Dermis blood vessel endothelial cell (primary cell): ENCODE results near the gene CASP6. TPM values are rescaled to one million over a fixed set of nuclear protein-coding genes. Genes with fewer than 3 reads are reported as not detected.

ENCODE experiments used
- DNase-seq: peaks from one replicate; pipeline ENCODE4 v3.0.0; 2010
- total RNA-seq: library from RNA; depleted of rRNA; stranded (reverse); fragments of >200 nt; gene quantifications from 2 replicates; pipeline ENCODE4 v1.2.3, GENCODE V29; 2014

Gene CASP6
- total RNA-seq, result 71.5 and 71.8 TPM in 2 replicates

DNA sequence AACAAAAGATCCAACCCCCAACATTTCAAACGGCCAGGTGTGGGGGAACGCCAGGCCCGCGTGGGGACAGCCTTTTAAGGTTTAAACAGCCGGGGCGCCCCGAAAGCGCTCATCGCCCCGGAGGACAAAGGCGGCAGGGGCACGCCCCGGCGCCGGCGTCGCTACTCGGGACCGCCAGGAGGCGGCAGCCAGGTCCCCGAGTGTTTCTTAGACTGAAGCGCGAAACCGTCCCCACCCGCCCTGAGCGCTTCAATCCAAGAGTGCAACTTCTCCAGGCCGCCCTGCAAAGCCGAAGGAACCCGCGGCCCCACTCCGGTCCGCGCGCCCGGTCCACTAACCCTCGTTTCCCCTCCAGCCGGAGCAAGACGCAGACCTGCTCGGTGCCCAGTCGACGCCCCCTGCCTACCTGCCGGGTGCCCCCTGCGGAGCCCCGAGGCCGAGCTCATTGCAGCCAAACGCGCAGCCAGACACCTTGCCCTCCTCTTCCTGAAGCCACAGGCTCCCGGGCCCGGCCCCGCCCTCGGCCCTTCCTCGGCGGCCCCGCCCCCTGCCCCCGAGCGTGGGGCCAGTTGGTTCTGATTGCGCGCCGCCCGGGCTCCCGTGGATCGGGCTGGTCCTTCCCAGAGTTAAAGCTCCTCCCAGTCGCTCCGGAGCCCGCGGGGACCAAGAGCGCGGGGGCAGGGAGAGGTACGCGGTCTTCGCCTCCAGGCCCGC lies at the start of gene CASP6:
TSS of gene CASP6 (minus strand) at position 496 of the 714 bp plus-strand sequence. CDS start at position 446, 50 bp downstream.
- peak; percentile 88 for DNase-seq

- DNase-seq, result no peak
These were observed 49.3 kb upstream of the CASP6 start for GRCh38 chr4:109752525-109752924.

DNA sequence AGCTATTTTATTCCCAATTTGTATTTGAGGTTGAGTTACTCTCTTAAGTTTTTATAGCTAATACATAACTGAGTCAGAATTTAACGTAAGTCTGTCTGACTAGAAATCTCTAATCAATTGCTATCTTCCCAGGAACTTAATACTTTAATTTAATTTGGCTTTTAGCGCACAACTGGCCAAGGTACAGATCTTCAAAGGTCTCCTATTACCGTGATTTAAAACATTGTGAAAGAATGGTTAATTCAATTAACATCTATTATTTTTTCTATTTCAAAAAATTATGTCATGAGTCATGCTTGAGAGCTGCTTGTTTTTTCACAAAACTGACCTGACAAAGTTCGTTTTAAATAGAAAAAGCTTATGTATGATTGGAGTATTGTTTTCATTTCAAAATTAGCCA lies 48.6 kb upstream of the CASP6 start:
- no peak for DNase-seq

GRCh38 chr4:109750652-109751244 lies 47.5 kb upstream of the CASP6 start:
- DNase-seq, result no peak

- DNase-seq, result no peak
These were observed 46.3 kb upstream of the CASP6 start for GRCh38 chr4:109749388-109750082.

GRCh38 chr4:109748114-109748513 lies 44.9 kb upstream of the CASP6 start:
- DNase-seq, result no peak

DNA sequence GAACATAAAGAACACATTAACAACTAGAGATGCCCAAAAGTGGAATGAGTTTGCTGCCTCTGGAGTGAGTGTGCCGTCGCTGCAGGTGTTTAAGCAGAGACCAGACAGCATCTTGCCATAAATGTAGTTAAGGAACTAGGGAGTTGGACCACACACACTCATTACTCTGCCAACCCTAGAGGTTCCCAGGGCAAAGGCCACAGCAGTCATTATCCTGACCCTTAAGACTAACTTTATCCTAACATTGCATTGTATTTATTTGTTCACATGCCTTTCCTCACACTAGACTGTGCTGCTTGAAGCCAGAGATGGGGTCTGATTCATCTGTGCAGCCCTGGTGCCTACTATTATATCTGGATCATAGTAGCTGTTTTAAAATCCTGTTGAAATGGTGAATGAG lies 43.5 kb upstream of the CASP6 start:
- no peak for DNase-seq

GRCh38 chr4:109745830-109746229 lies 42.6 kb upstream of the CASP6 start:
- no peak for DNase-seq

DNA sequence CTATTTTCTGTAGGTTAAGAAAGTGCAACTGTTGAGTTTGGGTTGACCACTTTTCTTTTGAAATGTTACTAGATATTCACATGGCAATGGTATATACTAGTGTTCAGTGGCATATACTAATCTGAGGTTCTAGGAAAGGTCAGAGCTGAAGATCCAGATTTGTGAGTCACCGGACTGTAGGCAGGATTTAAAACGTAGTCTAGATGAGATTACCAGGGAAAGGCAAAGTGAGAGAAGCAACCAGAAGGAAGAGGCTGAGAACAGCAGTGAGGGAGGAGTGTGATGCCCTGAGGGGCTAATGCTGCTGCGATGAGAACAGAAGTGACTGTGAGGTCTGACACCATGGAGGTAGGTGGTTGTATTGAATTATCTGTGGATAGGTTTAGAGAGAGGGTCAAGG lies 36.3 kb upstream of the CASP6 start:
- DNase-seq, result no peak

GRCh38 chr4:109738104-109738872 lies 35.0 kb upstream of the CASP6 start:
- no peak for DNase-seq

- no peak for DNase-seq
These were observed 32.5 kb upstream of the CASP6 start for GRCh38 chr4:109735566-109736365.

- no peak for DNase-seq
These were observed 30.5 kb upstream of the CASP6 start for GRCh38 chr4:109733728-109734127.

DNA sequence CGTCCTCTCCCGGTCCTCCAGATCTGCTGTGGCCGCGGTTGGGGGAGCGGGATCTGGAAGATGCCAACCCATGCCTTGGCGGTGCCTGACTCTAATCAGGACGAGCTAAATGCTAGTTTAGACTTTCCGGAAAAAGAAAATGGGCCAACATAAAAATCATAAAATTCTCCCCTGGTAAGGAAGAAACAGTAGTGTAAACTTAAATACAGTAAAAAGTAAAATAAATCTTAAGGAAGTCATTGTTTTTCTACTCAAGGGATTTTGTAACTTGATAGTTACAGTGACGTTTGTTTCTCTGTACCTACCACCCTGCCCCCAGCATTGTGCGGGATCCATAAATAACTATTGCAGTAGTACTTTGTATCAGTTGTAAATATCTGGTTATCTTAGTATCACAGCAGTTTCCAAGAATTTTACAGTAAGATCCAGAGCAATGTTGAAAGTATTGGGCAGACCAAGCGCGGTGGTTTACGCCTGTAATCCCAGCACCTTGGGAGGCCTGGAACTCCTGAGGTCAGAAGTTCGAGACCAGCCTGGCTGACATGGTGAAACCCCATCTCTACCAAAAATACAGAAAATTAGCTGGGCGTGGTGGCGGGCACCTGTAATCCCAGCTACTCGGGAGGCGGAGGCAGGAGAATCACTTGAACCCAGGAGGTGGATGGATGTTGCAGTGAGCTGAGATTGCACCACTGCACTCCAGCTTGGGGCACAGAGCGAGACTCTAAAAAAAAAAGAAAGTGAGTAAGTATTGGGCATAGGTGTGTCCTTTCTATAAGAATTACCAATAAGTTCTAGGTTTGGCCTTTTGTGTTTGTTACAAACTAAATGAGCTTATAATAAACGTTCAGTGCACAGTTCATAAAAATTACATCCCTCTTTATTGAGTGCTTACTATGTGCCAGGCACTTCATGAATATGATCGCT lies 27.6 kb upstream of the CASP6 start:
- DNase-seq, result peak; percentile 5

DNA sequence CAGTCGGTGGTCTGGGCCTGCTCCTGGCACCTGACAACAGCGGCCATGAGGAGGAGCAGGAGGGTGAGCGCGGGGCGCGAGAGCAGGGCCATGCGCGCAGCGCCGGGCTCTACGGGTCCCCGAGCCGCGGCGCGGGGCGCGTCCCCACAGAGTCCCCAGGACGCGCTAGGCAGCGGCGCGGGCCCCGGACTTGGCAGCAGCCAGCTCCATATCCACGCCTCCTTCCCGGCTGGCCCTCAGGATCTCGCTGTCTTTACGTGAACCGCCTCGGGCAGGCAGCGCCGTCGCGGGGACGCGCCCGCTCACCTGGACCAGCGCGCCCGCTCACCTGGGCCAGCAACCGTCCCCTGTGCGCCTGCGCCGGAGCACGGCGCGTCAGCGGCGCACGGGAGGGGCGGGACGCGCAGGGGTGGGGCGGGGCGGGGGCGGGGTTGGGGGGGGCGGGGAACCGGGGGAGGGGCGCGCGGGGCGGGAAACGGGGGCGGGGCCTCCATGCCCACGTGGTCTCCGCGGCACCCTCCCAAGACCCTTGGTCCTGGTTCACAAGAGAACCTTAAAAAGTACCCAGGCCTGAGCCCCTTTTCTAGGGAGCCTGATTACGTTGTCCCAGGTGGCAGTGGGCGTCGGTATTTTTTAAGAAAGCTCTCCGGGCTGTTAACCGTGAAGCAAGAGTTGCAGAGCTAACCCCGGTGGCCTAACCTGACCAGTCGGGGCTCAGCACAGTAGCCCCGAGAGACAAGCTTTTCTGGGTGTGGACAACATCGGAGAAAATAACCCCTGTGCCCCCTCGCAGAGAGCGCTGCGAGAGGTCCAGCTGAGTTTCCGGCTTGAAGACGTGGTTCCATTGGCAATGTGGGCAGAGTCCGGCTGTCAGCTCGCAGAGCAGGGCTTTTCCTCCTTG lies 26.7 kb upstream of the CASP6 start, which contains the start of gene PLA2G12A:
TSS of gene PLA2G12A (minus strand) at position 353 of the 901 bp plus-strand sequence. CDS start at position 92, 261 bp downstream.
- peak; percentile 71 for DNase-seq

DNA sequence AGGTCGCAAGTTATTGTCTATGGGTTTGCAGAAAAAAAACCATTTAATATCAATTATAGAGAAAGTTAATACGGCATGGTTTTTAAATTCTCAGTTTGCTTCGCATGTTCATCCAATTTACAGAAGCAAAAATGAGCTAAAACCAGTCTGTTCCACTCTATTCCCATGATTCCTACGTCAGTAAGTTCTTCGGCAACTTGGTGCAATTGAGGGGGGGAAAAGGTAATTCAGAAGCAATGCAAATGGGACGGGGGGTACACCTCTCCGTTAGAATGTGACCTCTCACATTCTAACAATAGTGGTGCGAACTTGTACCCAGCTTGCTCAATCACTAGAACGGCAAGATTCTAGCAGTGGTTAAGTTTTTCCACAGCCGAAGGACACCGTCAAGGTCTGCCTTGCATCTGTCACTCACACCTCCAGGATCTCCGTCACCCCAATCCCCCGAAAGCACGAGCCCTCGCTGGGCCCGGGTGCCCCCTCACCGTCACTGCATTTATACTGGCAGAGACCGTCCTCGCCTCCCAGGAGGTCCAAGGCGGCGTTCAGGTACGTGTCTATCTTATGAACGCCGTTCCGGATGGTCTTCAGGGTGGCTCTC lies 26.0 kb upstream of the CASP6 start:
- DNase-seq, result peak; percentile 27

- no peak for DNase-seq
These were observed 25.1 kb upstream of the CASP6 start for GRCh38 chr4:109728385-109728784.

DNA sequence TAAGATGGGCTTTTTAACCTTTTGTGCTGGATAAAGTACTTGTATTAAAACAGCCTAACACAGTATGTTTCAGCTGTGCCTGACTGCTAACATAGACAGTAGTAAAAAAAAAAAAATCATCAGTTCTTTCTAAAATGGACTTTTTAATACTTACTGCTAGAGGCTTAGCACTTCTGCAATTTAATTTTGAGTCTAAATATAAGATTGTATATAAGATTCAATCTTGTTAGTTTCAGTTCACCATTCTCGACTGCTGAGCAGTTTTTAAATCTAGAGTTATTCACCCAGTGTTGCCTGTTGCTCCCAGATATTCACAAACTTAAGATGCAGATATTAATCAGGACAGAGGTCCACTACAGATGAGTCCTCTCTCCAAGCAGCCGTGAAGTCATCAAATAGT lies 19.9 kb upstream of the CASP6 start:
- no peak for DNase-seq

GRCh38 chr4:109722357-109722756 lies 19.1 kb upstream of the CASP6 start:
- DNase-seq, result no peak

- no peak for DNase-seq
These were observed 17.8 kb upstream of the CASP6 start for GRCh38 chr4:109721033-109721432.
